Heart left ventricle (tissue), 16 donors: ENCODE results near the gene PADI6. TPM values are rescaled to one million over a fixed set of nuclear protein-coding genes. Genes with fewer than 3 reads are reported as not detected.

Experiments used
- ATAC-seq, 4 donors: fragments of 200-7000 bp; cut with Tn5 transposase; one replicate each; pipeline ENCODE4 v1.9.1; 2020 to 2022; ENCODE audit warnings: moderate library complexity in 4 of 4, mild to moderate bottlenecking in 3 of 4, moderate number of reproducible peaks in 1 of 4
- DNase-seq, 5 donors: peaks; one replicate each; pipeline ENCODE4 v3.0.0-alpha.2; 2020
- H3K27ac ChIP-seq, 12 donors: fragments of 200-600 bp; sonication (generic) in 4 of 12; one replicate each; pipeline versions ENCODE4 v1.5.0 to v1.8.0; 2016 to 2022; ENCODE audit warnings: mild to moderate bottlenecking in 2 of 12
- H3K27me3 ChIP-seq, 9 donors: fragments of 200-600 bp; sonication (generic) in 2 of 9; one replicate each; pipeline versions ENCODE4 v1.5.1 to v1.8.0; 2016 to 2022; ENCODE audit warnings: mild to moderate bottlenecking in 3 of 9
- H3K36me3 ChIP-seq, 9 donors: fragments of 200-600 bp; sonication (generic) in 2 of 9; one replicate each; pipeline versions ENCODE4 v1.5.0 to v1.8.0; 2018 to 2022; ENCODE audit warnings: mild to moderate bottlenecking in 2 of 9
- H3K4me1 ChIP-seq, 12 donors: fragments of 200-600 bp; sonication (generic) in 4 of 12; one replicate each; pipeline versions ENCODE4 v1.5.0 to v1.8.0; 2016 to 2022; ENCODE audit warnings: mild to moderate bottlenecking in 3 of 12
- H3K4me3 ChIP-seq, 12 donors: fragments of 200-600 bp; sonication (generic) in 4 of 12; one replicate each; pipeline versions ENCODE4 v1.5.0 to v1.8.0; 2017 to 2022; ENCODE audit warnings: mild to moderate bottlenecking in 9 of 12, moderate library complexity in 4 of 12
- H3K9me3 ChIP-seq, 12 donors: fragments of 200-600 bp; sonication (generic) in 4 of 12; one replicate each; pipeline versions ENCODE4 v1.5.0 to v1.8.0; 2016 to 2022; ENCODE audit warnings: mild to moderate bottlenecking in 1 of 12
- POLR2A ChIP-seq, 2 donors: fragments of 450-650 bp; IDR thresholded peaks; one replicate each; pipeline ENCODE4 v1.6.1; 2017; ENCODE audit warnings: antibody characterized with exemption in 2 of 2, mild to moderate bottlenecking in 2 of 2, moderate library complexity in 2 of 2
- WGBS, 4 donors: extraction: QIAGEN DNeasy Blood & Tissue Kit in 2 of 4; methylation state at CpG; one replicate each; pipeline versions ENCODE4 v1.1.5 to v1.1.7; 2013 to 2018; 5-methylcytosine and 5-hydroxymethylcytosine counted together
- intact Hi-C, 10 donors: fragments of 100-400 bp; cut with DNase I; formaldehyde crosslinking; loops; one replicate each; pipeline versions ENCODE4 v1.11.1 to v1.14.2; 2022
- polyA plus RNA-seq, 2 donors: library from polyadenylated mRNA; stranded (reverse); fragments of 200-250 nt; gene quantifications; one replicate each; pipeline ENCODE4 v1.2.3, GENCODE V29; 2013
- total RNA-seq, 9 donors: library from RNA; depleted of rRNA in 2 of 9; stranded (reverse); fragments of >200 nt in 2 of 9; fragmentation: NEBNext Ultra II Directional in 3 of 9; extraction: Animal tissue kit (Norgen Biotek cat#: 25700) in 3 of 9; gene quantifications; one replicate each; pipeline versions ENCODE4 v1.1.0 to v1.2.4, GENCODE V29; 2016 to 2023
- TF ChIP-seq, protein P1 (sequence below), 12 donors: fragments of 200-600 bp; sonication (generic) in 4 of 12; IDR thresholded peaks; one replicate each; pipeline versions ENCODE4 v1.5.0 to v1.8.0; 2018 to 2022; ENCODE audit warnings: antibody characterized with exemption in 12 of 12, mild to moderate bottlenecking in 5 of 12
- donor health status: ischemic (EF 13 %, LVEDD 7.1; RV severe dilation, severe dysfunction).
- donor health status: healthy with polysubstance abuse.
- donor health status: DM: no; HTN: yes; CAD: no.
- donor health status: DM: no; HTN: no; CAD: no.
- donor health status: ischemic (EF 25% LVEDD 6.9; RV normal size, moderate dysfunction).
- donor health status: ischemic (EF 25% LVEDD 5.7; RV mildly dilated, moderate dysfunction).
- donor health status: healthy.
- donor health status: DM: yes; HTN: yes; CAD: no.
- donor health status: ischemic (EF 35%, LVEDD 5.7; RV mildly dilated, moderate dysfunction).
- donor health status: nonischemic (EF 11% LVEDD 7.7; RV severe dilation, severe dysfunction).
- donor health status: DM: yes; HTN: yes; CAD: no.
- donor health status: PGD.
- donor health status: ischemic (EF 29% LVEDD 5.4; RV normal size, mild dysfunction).
- donor health status: nonischemic (EF 23%, LVEDD 6.1; RV moderate dilation, normal function).

Gene PADI6
- total and polyA plus RNA-seq, 11 donors, result not detected

DNA sequence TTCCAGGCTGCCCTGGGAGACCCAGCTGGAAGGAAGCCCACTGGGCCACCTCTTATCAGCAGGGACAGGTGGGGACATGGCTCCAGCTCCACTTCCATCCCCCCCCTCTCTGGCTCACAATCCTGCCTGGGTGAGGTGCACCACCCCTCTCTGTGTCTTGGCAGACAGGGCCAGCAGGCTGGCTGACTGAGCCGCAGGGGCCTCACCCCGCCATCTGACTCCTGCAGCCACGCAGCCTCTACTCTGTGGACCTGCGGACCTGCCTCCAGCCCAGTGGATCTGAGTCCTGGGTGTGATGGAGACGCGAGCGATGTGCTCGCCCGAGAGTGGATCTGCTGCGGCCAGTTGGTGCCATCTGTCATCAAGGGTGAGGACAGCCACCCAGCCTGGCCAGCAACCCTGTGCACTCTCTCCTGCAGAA, 37.4 kb downstream of the PADI6 start:
- DNase-seq (peak in 4 of 5 donors; percentile 39 to 76 (median 51)), ATAC-seq (peak; percentile 58 to 80 (median 74))
- H3K4me3 ChIP-seq, result no peak overlapping the region
- peaks cover 0 to 6% (median 0%) of the 10 kb centered on the region in 12 donors for H3K4me1 ChIP-seq
- no peak overlapping the region for H3K27ac ChIP-seq
- peaks cover 0 to 74% (median 64%) of the 10 kb centered on the region in 9 donors for H3K36me3 ChIP-seq
- TF ChIP-seq, protein P1, sequence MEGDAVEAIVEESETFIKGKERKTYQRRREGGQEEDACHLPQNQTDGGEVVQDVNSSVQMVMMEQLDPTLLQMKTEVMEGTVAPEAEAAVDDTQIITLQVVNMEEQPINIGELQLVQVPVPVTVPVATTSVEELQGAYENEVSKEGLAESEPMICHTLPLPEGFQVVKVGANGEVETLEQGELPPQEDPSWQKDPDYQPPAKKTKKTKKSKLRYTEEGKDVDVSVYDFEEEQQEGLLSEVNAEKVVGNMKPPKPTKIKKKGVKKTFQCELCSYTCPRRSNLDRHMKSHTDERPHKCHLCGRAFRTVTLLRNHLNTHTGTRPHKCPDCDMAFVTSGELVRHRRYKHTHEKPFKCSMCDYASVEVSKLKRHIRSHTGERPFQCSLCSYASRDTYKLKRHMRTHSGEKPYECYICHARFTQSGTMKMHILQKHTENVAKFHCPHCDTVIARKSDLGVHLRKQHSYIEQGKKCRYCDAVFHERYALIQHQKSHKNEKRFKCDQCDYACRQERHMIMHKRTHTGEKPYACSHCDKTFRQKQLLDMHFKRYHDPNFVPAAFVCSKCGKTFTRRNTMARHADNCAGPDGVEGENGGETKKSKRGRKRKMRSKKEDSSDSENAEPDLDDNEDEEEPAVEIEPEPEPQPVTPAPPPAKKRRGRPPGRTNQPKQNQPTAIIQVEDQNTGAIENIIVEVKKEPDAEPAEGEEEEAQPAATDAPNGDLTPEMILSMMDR (IDR thresholded peaks at IDR 0.05), result no peak
- no peak for TF ChIP-seq POLR2A (IDR thresholded peaks at IDR 0.05)
- intact Hi-C loops, result loop anchor here in 6 of 10 donors (5.0 to 10.0 kb wide), 3 partner anchors 282 to 352 kb away; no protein-coding TSS in a partner anchor
- no peaks in the 10 kb centered on the region for H3K9me3 ChIP-seq
- H3K27me3 ChIP-seq, result no peaks in the 10 kb centered on the region
- WGBS, 4 donors, result 46 to 70% (median 64%) methylated on average over 9 to 10 of the region's 10 CpGs

DNA sequence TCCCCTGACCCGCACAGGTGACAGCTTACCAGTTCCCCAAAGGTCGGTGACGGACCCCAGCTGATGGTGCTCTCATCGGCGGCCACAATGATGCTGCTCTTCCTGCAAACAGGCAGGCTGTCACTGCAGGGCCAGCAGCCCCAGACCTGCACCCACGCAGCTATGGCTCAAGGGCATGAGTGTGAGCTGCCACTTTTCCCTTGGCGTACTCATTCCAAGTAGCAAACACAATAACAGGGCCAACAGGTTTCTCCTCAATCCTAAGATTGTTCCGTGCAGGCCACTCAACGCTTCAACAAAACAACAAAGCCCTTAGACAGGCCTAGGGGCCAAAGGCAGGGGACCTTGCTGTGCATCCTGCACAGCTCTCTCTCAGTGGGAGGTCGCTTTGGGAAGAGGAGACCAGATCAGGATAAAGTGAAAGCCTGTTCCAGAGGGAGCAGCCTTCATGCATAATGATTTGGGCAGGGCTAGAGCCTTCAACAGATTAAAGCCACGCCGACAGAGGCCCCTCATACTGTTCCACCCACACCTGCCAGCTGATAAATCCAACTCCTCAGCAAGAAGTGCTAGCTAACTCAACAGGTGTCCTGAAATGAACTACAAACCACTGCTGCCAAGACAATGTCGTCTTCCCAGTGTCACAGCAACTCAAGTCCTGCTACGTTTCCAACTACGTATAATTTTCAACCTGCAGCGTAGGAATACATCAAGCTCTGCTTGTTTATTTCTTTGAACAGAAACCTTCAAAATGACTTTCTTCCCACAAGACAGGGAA, 40.3 kb downstream of the PADI6 start:
- H3K4me3 ChIP-seq, result no peak overlapping the region
- DNase-seq (no peak), ATAC-seq (peak in 1 of 4 donors; percentile 17)
- intact Hi-C loops, result loop anchor here in 1 of 10 donors (5.0 kb wide), 1 partner anchor 70 kb away; no protein-coding TSS in a partner anchor
- WGBS, 4 donors, result 79 to 84% (median 83%) methylated on average over 16 of the region's 16 CpGs
- peaks cover 0 to 6% (median 0%) of the 10 kb centered on the region in 12 donors for H3K4me1 ChIP-seq
- TF ChIP-seq, protein P1 (IDR thresholded peaks at IDR 0.05), result no peak
- TF ChIP-seq POLR2A (IDR thresholded peaks at IDR 0.05), result no peak
- H3K27me3 ChIP-seq, result no peaks in the 10 kb centered on the region
- no peaks in the 10 kb centered on the region for H3K9me3 ChIP-seq
- peaks cover 0 to 100% (median 93%) of the 10 kb centered on the region in 9 donors for H3K36me3 ChIP-seq
- H3K27ac ChIP-seq, result no peak overlapping the region

DNA sequence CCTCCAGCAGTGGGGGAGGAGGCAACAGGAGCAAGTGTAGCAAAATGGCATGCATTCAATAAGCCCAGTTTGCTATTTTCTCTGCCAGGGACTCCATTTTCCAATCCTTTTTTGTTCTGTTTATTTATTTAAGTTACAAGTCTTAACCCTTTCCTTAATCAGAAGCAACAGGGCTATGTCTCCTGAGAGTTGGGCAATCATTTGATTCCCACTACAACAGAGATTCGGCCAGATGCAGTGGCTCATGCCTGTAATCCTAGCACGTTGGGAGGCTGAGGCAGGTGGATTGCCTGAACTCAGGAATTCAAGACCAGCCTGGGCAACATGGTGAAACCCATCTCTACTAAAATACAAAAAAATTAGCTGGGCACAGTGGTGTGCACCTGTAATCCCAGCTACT, 42.0 kb downstream of the PADI6 start:
- H3K36me3 ChIP-seq, result peaks cover 0 to 100% (median 94%) of the 10 kb centered on the region in 9 donors
- no peak overlapping the region for H3K27ac ChIP-seq
- intact Hi-C loops, result loop anchor here in 1 of 10 donors (5.0 kb wide), 1 partner anchor 68 kb away; no protein-coding TSS in a partner anchor
- H3K9me3 ChIP-seq, result no peaks in the 10 kb centered on the region
- H3K27me3 ChIP-seq, result no peaks in the 10 kb centered on the region
- 83 to 93% (median 92%) methylated on average over 2 of the region's 2 CpGs for WGBS, 4 donors
- H3K4me3 ChIP-seq, result no peak overlapping the region
- ATAC-seq (no peak), DNase-seq (no peak)
- TF ChIP-seq POLR2A (IDR thresholded peaks at IDR 0.05), result no peak
- TF ChIP-seq, protein P1 (IDR thresholded peaks at IDR 0.05), result no peak
- H3K4me1 ChIP-seq, result peaks cover 0 to 8% (median 0%) of the 10 kb centered on the region in 12 donors

GRCh38 chr1:17416389-17416788, 44.4 kb downstream of the PADI6 start:
- no peak overlapping the region for H3K27ac ChIP-seq
- no peaks in the 10 kb centered on the region for H3K27me3 ChIP-seq
- 93 to 95% (median 94%) methylated on average over 20 of the region's 20 CpGs for WGBS, 4 donors
- no peak for TF ChIP-seq POLR2A (IDR thresholded peaks at IDR 0.05)
- TF ChIP-seq, protein P1 (IDR thresholded peaks at IDR 0.05), result no peak
- DNase-seq, result no peak
- peaks cover 0 to 100% (median 82%) of the 10 kb centered on the region in 9 donors for H3K36me3 ChIP-seq
- ATAC-seq, result no peak
- H3K4me3 ChIP-seq, result no peak overlapping the region
- intact Hi-C loops, result no loop called here
- H3K4me1 ChIP-seq, result peaks cover 0 to 11% (median 5%) of the 10 kb centered on the region in 12 donors
- no peaks in the 10 kb centered on the region for H3K9me3 ChIP-seq
